HG03520 (cell line): ENCODE data around the gene TEAD1.
"Not testable (repeated sequence)": the region's sequence is repeated elsewhere in the genome, so short reads cannot be mapped to it uniquely, and the experiment has no call there.

ENCODE experiments used
- ATAC-seq: cut with Tn5 transposase; IDR thresholded peaks from one replicate; pipeline ENCODE4 v1.9.1; 2021; ENCODE audit warnings: mild to moderate bottlenecking, moderate library complexity; ENCODE audit not compliant: unreplicated experiment

Gene TEAD1

DNA sequence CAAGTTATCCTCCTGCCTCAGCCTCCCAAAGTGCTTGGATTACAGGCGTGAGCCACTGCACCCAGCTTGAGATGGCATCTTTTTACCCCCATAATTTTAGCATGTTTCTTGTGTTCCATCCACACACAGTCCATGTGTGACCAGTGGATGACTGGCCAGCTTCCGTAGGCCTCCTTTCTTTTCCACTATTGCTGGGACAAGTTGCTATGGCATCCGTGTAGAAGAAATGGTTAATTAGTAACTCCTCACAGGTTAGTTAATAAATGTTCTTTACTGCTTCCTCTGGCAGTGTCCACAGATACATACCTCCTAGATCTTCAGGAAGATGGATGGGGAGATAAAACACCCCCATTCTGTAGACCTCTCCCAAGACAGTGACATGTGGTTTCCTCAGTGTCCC lies 180.6 kb downstream of the TEAD1 start:
- no peak for ATAC-seq

- no peak for ATAC-seq
Observed at GRCh38 chr11:12856338-12856737, 182.1 kb downstream of the TEAD1 start.

GRCh38 chr11:12857572-12857971 lies 183.4 kb downstream of the TEAD1 start:
- ATAC-seq, result no peak

GRCh38 chr11:12859872-12860657 lies 185.8 kb downstream of the TEAD1 start:
- ATAC-seq, result no peak

- ATAC-seq, result no peak
Observed at GRCh38 chr11:12860827-12861226, 186.6 kb downstream of the TEAD1 start.

DNA sequence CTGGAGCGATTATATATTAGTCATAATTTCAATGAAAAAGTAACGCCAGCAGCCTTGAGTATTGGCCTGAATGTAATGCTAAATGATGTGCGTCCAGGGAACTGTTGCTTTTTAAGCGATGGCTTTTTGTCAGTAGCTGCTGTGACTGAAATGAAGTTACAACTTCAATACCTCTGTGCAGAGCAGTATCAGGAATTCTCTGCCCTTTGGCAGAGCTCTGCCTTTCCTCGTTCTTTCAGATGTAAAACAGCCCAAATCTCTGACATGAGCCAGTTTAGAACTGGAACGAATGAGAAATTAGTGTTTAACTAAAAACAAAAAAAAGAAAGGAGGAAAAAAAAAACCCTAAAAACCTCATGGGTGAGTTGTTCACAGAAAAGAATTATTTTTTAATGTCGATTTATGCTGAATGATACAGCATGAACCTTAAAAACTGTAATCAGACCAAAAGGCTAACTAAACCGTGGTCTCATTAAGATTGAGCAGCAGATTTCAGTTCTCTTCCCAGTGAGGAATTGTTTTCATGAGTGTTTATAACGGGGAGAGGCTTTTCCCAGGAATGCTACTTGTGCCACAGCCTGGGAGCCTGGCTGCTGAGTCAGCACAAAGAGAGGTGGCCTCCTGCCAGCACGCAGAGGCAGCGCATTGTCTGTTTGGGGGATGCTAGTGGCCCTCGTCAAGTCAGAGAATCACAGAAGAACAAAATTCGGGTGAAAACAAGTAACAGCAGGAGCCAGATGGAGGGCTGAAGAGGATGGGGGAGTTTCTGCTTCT lies 188.7 kb downstream of the TEAD1 start:
- no peak for ATAC-seq

- no peak for ATAC-seq
Observed at GRCh38 chr11:12863605-12864121, 189.4 kb downstream of the TEAD1 start.

GRCh38 chr11:12864316-12865156 lies 190.3 kb downstream of the TEAD1 start:
- no peak for ATAC-seq

DNA sequence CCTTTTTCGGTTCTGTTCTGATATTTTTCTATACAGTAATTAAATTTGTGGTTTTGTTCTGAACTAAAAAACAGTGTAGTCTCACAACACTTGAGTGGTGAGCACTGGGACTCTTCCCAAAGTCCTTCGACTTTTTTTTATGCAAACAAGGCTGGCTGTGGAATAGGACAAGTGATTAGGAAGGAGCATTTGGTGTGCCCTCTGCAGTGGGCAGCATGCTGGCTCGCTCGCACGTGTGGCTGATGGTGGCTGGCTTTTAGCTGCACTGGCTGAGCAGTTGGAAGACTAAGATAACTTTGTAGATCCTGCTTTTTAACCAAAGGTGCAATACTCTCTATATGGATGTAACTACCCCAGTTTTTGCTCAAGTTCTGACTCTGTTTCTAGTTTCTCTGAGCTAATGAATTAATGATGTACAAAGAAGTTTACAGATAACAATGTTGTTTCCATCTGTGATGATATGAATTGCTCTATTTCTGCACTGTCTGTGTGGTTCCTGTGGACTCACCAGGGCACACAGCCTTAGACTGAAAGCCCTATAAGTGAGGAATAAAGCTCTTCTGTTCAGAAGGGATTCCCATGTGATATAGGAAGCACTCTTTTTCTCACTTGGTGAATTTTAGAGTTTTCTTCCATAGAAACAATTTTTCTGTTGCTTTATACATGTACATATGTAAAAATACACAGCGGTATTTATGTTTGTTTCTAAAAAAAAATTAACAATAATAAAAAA lies 191.8 kb downstream of the TEAD1 start:
- no peak for ATAC-seq

DNA sequence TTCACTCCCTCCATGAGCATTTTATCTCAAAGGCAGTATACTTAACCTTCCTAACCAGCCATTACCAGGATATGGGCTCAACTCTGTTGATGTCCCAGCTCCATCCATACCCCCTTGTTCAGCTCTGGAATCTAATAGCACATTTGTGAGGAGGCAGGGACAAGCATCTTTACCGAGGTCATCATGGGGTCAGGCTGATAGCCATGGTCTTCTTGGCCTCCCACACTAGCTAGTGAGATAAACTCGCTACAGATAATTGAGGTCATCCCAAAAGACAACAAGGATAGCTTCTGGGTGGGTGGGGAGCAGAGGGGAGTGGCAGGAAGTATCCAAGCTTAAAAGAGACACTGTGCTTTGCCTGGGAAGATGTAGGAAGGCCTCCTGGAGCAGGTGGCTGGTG lies 193.3 kb downstream of the TEAD1 start:
- ATAC-seq, result no peak

DNA sequence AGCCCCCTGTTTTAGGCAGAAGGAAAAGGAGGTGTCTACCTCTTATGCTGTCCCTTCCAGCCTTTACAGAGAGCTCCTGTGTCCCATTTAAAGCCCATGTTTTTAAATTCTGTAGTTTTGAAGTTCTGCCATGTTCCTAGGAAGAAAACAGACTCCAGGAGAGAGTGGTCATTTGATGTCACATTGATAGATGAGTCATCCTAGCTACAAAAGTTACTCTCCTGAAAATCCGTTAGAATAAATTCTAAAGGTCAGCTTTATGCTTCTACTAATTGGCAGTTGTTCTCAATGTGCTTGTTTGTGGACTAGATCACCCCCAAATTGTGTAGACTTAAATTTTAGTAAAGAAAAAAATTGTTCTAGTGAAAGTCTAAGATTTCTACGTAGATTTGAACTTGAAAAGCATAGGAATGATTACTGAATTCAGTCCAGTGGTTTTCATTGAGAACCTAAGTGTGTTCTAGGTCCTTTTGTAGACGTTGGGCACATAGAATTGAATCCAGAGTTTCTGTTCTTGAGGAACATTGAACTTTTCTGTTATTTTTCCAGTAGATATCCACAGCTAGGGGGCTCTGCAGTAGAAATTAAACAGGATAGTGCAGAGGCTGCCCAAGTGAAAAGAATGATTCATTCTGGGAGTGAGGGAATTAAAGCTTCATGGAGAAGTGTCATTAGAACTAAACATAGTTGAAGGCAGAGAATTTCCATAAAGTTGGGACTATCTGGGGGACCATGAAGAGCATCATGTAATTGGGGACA lies 194.3 kb downstream of the TEAD1 start:
- ATAC-seq, result no peak

GRCh38 chr11:12871241-12871640 lies 197.0 kb downstream of the TEAD1 start:
- ATAC-seq, result no peak

DNA sequence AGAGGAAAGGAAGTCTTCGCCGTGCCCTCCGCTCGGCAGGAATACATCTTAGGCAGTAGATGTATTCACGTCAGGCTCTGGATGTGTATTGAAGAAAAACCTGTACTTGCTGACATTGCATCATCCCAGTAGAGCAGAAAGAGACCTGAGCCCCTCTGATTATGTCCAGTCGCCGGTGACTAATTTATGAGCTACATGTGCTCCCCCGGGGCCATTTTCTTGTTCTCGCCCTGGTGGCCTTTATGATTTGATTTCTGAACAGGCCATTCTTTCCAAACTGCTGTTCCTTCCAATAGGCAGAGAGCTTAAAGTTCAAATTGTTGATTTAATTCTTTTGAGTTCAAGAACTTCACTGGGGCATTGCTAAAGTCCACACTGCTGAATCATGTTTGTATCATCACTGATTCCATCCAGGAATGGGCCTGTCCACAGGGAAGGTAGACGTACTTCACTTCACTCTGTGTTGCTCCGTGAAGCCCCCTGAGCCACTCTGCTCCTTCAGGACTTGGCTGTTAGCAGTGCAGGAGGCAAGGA lies 197.6 kb downstream of the TEAD1 start:
- ATAC-seq, result no peak

DNA sequence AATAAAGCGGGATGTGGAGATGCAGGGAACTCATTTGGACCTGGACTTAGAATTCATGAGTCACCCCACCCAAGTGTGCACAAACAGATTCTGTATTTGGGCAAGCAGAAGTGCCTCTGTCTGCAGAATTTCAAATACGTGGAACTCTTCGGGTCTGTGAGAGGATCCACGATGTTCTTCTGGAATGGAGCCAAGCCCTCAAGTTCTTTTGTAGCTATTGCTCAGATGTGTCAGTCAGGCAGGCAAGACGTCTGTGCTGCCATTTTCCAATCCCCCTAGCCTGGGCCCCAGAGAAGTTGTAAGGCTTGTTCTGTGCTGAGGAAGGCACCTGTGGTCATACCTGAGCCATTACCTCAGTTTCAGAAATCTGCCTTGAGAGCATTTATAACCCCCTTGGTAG lies 202.1 kb downstream of the TEAD1 start:
- no peak for ATAC-seq

DNA sequence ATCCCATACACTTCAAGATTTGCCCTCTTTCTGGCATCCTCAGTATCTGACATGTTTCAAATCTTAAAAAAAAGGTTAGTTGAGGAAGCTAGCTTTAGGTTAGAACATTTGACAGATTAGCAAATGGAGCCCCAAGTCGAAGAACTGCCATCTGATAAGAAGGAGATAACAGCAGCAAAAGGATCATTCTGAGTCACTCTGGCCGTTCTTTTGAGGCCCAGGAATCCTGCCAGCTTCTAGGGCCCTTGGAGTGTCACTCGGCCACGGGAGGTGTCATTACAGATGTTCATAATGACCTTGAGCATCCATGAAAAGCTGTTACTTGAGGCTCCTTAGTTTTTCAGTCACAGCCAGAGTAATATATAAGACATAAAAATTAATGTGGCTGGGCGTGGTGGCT lies 202.8 kb downstream of the TEAD1 start:
- ATAC-seq, result no peak

GRCh38 chr11:12877508-12877907 lies 203.3 kb downstream of the TEAD1 start:
- ATAC-seq, result not testable (repeated sequence)

DNA sequence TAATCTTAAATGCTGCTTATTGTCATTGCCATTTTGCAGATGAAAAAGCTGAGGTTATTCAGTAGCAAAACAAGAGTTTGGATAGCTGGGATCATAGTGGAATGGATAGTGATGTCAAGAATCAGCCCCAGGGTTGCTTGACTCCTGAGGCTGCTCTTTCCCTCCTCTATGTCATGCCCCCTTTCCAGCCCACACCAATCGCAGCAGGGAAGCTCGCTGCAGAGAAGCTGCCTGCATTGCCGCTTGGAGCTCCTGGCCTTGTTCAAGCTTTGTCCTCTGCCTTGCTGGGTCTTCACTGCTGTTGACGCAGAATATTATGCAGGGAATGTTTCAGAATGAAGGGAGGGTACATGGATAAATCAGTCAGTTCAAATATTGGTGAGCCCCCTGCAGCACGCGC lies 206.1 kb downstream of the TEAD1 start:
- no peak for ATAC-seq

DNA sequence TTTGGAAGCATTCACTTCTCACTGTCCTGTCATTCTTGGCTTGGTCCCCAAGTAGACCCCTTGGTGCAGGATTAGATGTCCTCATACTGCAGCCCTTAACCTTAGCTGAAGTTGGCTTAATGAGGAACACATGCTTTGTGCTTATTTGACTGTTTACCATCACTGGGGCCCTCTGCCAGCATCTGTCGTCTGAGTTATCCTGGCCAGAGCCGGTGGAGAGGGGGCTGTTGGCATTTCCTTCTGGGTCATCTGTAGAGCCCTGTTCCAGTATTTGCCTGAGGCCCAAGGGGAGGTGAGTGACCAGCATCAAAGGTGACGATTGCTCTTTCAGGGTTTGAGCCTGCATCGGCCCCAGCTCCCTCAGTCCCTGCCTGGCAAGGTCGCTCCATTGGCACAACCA lies 208.4 kb downstream of the TEAD1 start:
- ATAC-seq, result no peak

DNA sequence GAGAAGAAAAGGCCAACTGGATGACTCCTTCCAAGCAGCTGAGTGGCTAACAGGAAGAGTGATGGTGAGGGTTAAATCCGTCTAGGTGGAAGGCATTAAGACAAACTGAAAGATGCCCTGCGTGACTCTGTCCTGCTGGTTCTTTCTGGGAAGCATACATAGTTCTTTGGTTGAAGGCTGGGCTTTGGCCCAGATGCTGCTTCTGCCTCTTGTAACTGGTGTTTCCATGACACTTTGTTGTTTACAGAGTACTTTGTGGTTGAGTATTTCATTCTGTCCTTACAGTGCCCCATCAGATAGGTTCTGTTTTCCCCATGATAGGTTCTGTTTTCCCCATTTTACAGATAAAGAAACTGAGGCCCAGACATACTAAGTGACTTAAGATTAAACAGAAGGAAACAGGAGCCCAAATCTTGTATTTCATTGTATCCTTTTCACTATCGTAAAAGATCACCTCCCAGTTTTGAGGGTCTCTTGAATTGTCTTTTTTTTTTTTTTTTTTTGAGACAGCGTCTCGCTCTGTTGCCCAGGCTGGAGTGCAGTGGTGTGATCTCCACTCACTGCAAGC lies 210.6 kb downstream of the TEAD1 start:
- no peak for ATAC-seq
